Esophagus squamous epithelium (tissue), 4 donors: Measurements from ENCODE around the gene ZBED5.
"Not testable (repeated sequence)": the region's sequence is repeated elsewhere in the genome, so short reads cannot be mapped to it uniquely, and the experiment has no call there.

Source experiments
- POLR2A ChIP-seq, 4 donors: fragments of 450-650 bp; IDR thresholded peaks; one replicate each; pipeline ENCODE4 v1.6.1; 2017; ENCODE audit warnings: antibody characterized with exemption in 4 of 4, mild to moderate bottlenecking in 4 of 4, moderate library complexity in 3 of 4
- TF ChIP-seq, protein P1 (sequence below), 6 experiments: fragments of 450-650 bp in 4 of 6; fragments of 200-600 bp in 2 of 6; sonication (generic) in 2 of 6; IDR thresholded peaks; one replicate each; pipeline ENCODE4 v1.5.1; 2016 to 2019; ENCODE audit warnings: antibody characterized with exemption in 6 of 6, mild to moderate bottlenecking in 4 of 6, moderate library complexity in 4 of 6

DNA sequence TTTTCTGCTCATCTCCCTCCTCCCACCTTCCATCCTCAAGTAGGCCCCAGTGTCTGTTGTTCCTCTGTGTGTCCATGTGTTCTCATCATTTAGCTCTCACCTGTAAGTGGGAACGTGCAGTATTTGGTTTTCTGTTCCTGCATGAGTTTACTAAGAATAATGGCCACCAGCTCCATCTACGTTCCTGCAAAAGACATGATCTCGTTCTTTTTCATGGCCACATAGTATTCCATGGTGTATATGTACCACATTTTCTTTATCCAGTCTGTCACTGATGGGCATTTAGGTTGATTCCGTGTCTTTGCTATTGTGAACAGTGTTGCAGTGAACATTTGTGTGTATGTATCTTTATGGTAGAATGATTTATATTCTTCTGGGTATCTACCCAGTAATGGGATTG lies 21.0 kb downstream of the ZBED5 start:
- TF ChIP-seq, protein P1, sequence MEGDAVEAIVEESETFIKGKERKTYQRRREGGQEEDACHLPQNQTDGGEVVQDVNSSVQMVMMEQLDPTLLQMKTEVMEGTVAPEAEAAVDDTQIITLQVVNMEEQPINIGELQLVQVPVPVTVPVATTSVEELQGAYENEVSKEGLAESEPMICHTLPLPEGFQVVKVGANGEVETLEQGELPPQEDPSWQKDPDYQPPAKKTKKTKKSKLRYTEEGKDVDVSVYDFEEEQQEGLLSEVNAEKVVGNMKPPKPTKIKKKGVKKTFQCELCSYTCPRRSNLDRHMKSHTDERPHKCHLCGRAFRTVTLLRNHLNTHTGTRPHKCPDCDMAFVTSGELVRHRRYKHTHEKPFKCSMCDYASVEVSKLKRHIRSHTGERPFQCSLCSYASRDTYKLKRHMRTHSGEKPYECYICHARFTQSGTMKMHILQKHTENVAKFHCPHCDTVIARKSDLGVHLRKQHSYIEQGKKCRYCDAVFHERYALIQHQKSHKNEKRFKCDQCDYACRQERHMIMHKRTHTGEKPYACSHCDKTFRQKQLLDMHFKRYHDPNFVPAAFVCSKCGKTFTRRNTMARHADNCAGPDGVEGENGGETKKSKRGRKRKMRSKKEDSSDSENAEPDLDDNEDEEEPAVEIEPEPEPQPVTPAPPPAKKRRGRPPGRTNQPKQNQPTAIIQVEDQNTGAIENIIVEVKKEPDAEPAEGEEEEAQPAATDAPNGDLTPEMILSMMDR (IDR thresholded peaks at IDR 0.05), result not testable (repeated sequence)
- not testable (repeated sequence) for TF ChIP-seq POLR2A (IDR thresholded peaks at IDR 0.05)
